ENCODE results near the gene RNF40. TPM values are rescaled to one million over a fixed set of nuclear protein-coding genes. Genes with fewer than 3 reads are reported as not detected.
"Not testable (repeated sequence)": the region's sequence is repeated elsewhere in the genome, so short reads cannot be mapped to it uniquely, and the experiment has no call there.

RNF40 gene
- total RNA-seq, 1 donor from 2014 or later = 155 TPM

GRCh38 chr16:30820952-30821421, 58.9 kb downstream of the RNF40 start:
- H3K27ac Mint-ChIP-seq = no peak overlapping the region
- H3K9me3 Mint-ChIP-seq (ENCODE audit: low read depth) = peaks cover 3% of the 10 kb centered on the region
- H3K4me1 Mint-ChIP-seq (ENCODE audit: low read depth) = no peaks in the 10 kb centered on the region
- no peaks in the 10 kb centered on the region for H3K36me3 Mint-ChIP-seq (ENCODE audit: insufficient read depth)
- TF ChIP-seq CTCF (IDR thresholded peaks at IDR 0.05; ENCODE audit: unreplicated experiment) = no peak
- H3K4me3 Mint-ChIP-seq (ENCODE audit: low read depth) = no peak overlapping the region
- no peaks in the 10 kb centered on the region for H3K27me3 Mint-ChIP-seq
- no peak for DNase-seq (ENCODE audit: low spot score, unreplicated experiment)

- H3K27ac Mint-ChIP-seq; H3K36me3 Mint-ChIP-seq (ENCODE audit: insufficient read depth); DNase-seq (ENCODE audit: low spot score, unreplicated experiment); H3K4me3 Mint-ChIP-seq (ENCODE audit: low read depth); H3K9me3 Mint-ChIP-seq (ENCODE audit: low read depth); H3K4me1 Mint-ChIP-seq (ENCODE audit: low read depth); H3K27me3 Mint-ChIP-seq: not testable (repeated sequence)
Measured at GRCh38 chr16:30821441-30821840, 59.3 kb downstream of the RNF40 start.

- peaks cover 3% of the 10 kb centered on the region for H3K9me3 Mint-ChIP-seq (ENCODE audit: low read depth)
- no peak for DNase-seq (ENCODE audit: low spot score, unreplicated experiment)
- H3K4me3 Mint-ChIP-seq (ENCODE audit: low read depth) = no peak overlapping the region
- H3K27me3 Mint-ChIP-seq = no peaks in the 10 kb centered on the region
- H3K27ac Mint-ChIP-seq = no peak overlapping the region
- H3K4me1 Mint-ChIP-seq (ENCODE audit: low read depth) = no peaks in the 10 kb centered on the region
- no peak for TF ChIP-seq CTCF (IDR thresholded peaks at IDR 0.05; ENCODE audit: unreplicated experiment)
- no peaks in the 10 kb centered on the region for H3K36me3 Mint-ChIP-seq (ENCODE audit: insufficient read depth)
Measured at GRCh38 chr16:30821891-30822290, 59.8 kb downstream of the RNF40 start.

Other genes with a start within 250 kb of the RNF40 start
- 80.0 and 83.6 TPM in 2 replicates for gene ZNF768, start 235.8 kb upstream of the RNF40 start, total RNA-seq
- 18.1 and 19.1 TPM in 2 replicates for gene ZNF747, start 227.5 kb upstream of the RNF40 start, total RNA-seq
- gene ZNF764, start 203.9 kb upstream of the RNF40 start, total RNA-seq = 36.1 and 36.6 TPM in 2 replicates
- 20.0 and 22.5 TPM in 2 replicates for gene ZNF688, start 190.6 kb upstream of the RNF40 start, total RNA-seq
- gene ZNF785, start 176.6 kb upstream of the RNF40 start, total RNA-seq = 46.2 and 50.0 TPM in 2 replicates
- 23.3 and 24.5 TPM in 2 replicates for gene ZNF689, start 151.9 kb upstream of the RNF40 start, total RNA-seq
- gene PRR14, start 111.4 kb upstream of the RNF40 start, total RNA-seq = 57.6 and 58.7 TPM in 2 replicates
- 75.3 and 91.1 TPM in 2 replicates for gene FBRS, start 103.9 kb upstream of the RNF40 start, total RNA-seq
- 103 and 104 TPM in 2 replicates for gene SRCAP, start 63.2 kb upstream of the RNF40 start, total RNA-seq
- gene PHKG2, start 13.9 kb upstream of the RNF40 start, total RNA-seq = 53.5 and 61.8 TPM in 2 replicates
- gene CFAP119, start 260 bp upstream of the RNF40 start, total RNA-seq = 19.3 and 22.2 TPM in 2 replicates
- gene ZNF629, start 24.9 kb downstream of the RNF40 start, total RNA-seq = 33.0 and 35.0 TPM in 2 replicates
- gene BCL7C, start 131.8 kb downstream of the RNF40 start, total RNA-seq = 33.2 and 34.2 TPM in 2 replicates
- 4.5 and 5.1 TPM in 2 replicates for gene CTF1, start 134.3 kb downstream of the RNF40 start, total RNA-seq
- 65.6 and 66.8 TPM in 2 replicates for gene FBXL19, start 161.2 kb downstream of the RNF40 start, total RNA-seq
- 19.1 and 19.5 TPM in 2 replicates for gene ORAI3, start 186.7 kb downstream of the RNF40 start, total RNA-seq
- 25.4 and 27.7 TPM in 2 replicates for gene SETD1A, start 195.4 kb downstream of the RNF40 start, total RNA-seq
- gene HSD3B7, start 222.9 kb downstream of the RNF40 start, total RNA-seq = 4.6 and 5.5 TPM in 2 replicates
- gene STX1B, start 248.3 kb downstream of the RNF40 start, total RNA-seq = 1.0 and 1.6 TPM in 2 replicates